ENCODE results near the gene TNN. TPM values are rescaled to one million over a fixed set of nuclear protein-coding genes. Genes with fewer than 3 reads are reported as not detected.

Gene TNN
- total and polyA plus RNA-seq, 10 of the 15 experiments (the other 5 are each of a cell fraction or from before 2014, with no cell fraction given) = 0.05 to 0.17 (median 0.11) TPM

DNA sequence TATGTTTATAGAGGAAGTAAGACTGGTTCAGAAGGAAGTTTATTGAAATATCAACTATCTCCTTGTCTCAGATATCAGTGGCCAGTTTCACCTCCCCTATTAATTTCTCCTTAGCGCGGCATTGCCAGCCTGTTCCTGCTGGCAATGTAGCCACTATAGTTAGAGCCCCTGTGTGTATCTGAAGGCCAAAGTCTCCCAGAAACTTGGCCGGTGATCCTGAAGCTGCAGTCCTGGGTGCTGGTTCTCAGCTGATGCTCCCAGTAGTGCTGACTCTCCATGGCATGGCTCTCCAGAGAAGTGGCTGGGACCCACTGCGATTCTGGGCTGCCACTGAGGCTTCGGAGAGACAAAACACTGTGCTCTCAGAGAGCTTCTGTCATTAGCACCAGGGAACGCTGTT is 59.9 kb downstream of the TNN start:
- in situ Hi-C loops (cut with MboI) (loop anchor here (5.0 kb wide), 1 partner anchor 355 kb away; no protein-coding TSS in a partner anchor), intact Hi-C loops (cut with micrococcal nuclease; ENCODE audit: unreplicated experiment) (loop anchor here (5.0 to 10.0 kb wide), 2 partner anchors 243 to 355 kb away; no protein-coding TSS in a partner anchor)
- WGBS (ENCODE audit: insufficient coverage, insufficient replicate concordance, low lambda C conversion rate, missing lambda C conversion rate) = 96% methylated on average over 6 of the region's 6 CpGs

DNA sequence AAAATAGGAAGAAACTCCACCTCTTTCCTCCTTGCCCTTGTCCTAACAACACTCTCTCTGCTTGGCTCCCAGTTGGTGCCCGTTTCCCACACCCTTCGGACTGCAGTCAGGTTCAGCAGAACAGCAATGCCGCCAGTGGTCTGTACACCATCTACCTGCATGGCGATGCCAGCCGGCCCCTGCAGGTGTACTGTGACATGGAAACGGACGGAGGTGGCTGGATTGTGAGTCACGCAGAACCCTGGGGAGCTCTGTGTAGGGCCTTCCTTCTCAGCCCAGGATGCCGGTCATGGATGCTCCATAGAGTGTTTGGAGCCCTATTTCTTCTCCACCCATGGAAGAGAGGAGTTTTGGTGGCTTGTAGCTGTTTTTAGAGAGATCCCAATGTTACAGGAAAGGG is 60.9 kb downstream of the TNN start:
- ATAC-seq (no peak), FAIRE-seq (no peak), DNase-seq (ENCODE audit: low read depth, low spot score) (no peak)
- BruUV-seq (replicated peaks) = no TSS peak
- H4K20me1 ChIP-seq (ENCODE audit: control insufficient read depth, insufficient read depth) = no peaks in the 10 kb centered on the region
- no peaks in the 10 kb centered on the region for H3K36me3 ChIP-seq (ENCODE audit: control insufficient read depth in 2 of 2, insufficient read depth in 2 of 2, low read length in 1 of 2)
- 93% methylated on average over 9 of the region's 9 CpGs for WGBS (ENCODE audit: insufficient coverage, insufficient replicate concordance, low lambda C conversion rate, missing lambda C conversion rate)
- CTCF ChIA-PET = interaction anchor here (0.8 to 10.9 kb wide), 4 partner anchors 14 to 101 kb away, joined by 4 to 135 read pairs (median 8); no protein-coding TSS in a partner anchor
- H3K9me3 ChIP-seq (replicated peaks; ENCODE audit: control insufficient read depth, insufficient read depth, low read length) = no peaks in the 10 kb centered on the region
- no peaks in the 10 kb centered on the region for H3K27me3 ChIP-seq (replicated peaks in 1 of 2; ENCODE audit: control insufficient read depth in 2 of 2, insufficient read depth in 2 of 2, low read length in 1 of 2)
- RAD21 ChIA-PET (ENCODE audit: unreplicated experiment) = interaction anchor here (6.5 kb wide), 1 partner anchor 100 kb away, joined by 96 read pairs; no protein-coding TSS in a partner anchor
- in situ Hi-C loops (cut with MboI) = loop anchor here (5.0 kb wide), 1 partner anchor 356 kb away; no protein-coding TSS in a partner anchor
- TF ChIP-seq ZBED1 (IDR thresholded peaks at IDR 0.05; ENCODE audit: borderline replicate concordance) (no peak), BHLHE40 (IDR thresholded peaks at IDR 0.05; ENCODE audit: borderline replicate concordance in 1 of 2, low read depth in 2 of 2, low read length in 1 of 2) (no peak), SIN3A (IDR thresholded peaks at IDR 0.05; ENCODE audit: low read depth, low read length) (no peak)
- TF ChIP-seq, protein P1, sequence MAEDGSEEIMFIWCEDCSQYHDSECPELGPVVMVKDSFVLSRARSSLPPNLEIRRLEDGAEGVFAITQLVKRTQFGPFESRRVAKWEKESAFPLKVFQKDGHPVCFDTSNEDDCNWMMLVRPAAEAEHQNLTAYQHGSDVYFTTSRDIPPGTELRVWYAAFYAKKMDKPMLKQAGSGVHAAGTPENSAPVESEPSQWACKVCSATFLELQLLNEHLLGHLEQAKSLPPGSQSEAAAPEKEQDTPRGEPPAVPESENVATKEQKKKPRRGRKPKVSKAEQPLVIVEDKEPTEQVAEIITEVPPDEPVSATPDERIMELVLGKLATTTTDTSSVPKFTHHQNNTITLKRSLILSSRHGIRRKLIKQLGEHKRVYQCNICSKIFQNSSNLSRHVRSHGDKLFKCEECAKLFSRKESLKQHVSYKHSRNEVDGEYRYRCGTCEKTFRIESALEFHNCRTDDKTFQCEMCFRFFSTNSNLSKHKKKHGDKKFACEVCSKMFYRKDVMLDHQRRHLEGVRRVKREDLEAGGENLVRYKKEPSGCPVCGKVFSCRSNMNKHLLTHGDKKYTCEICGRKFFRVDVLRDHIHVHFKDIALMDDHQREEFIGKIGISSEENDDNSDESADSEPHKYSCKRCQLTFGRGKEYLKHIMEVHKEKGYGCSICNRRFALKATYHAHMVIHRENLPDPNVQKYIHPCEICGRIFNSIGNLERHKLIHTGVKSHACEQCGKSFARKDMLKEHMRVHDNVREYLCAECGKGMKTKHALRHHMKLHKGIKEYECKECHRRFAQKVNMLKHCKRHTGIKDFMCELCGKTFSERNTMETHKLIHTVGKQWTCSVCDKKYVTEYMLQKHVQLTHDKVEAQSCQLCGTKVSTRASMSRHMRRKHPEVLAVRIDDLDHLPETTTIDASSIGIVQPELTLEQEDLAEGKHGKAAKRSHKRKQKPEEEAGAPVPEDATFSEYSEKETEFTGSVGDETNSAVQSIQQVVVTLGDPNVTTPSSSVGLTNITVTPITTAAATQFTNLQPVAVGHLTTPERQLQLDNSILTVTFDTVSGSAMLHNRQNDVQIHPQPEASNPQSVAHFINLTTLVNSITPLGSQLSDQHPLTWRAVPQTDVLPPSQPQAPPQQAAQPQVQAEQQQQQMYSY (CRISPR knock-in tag; IDR thresholded peaks at IDR 0.05) = no peak
- H3K9ac ChIP-seq (ENCODE audit: control insufficient read depth, insufficient read depth, low read length) = no peak overlapping the region
- no peak overlapping the region for H2AFZ ChIP-seq (ENCODE audit: control insufficient read depth, low read depth, low read length)
- H3K27ac ChIP-seq (ENCODE audit: control insufficient read depth, insufficient read depth) = no peak overlapping the region
- intact Hi-C loops (cut with micrococcal nuclease; ENCODE audit: unreplicated experiment) = loop anchor here (5.0 to 10.0 kb wide), 2 partner anchors 244 to 356 kb away; no protein-coding TSS in a partner anchor
- H3K79me2 ChIP-seq (ENCODE audit: control insufficient read depth, insufficient read depth, low read length) = no peaks in the 10 kb centered on the region
- POLR2A ChIA-PET = no interaction called here
- SMC1A ChIA-PET (ENCODE audit: uncharacterized antibody, unreplicated experiment) = interaction anchor here (0.9 to 2.0 kb wide), 3 partner anchors 17 to 99 kb away, joined by 3 to 10 read pairs (median 6); no protein-coding TSS in a partner anchor
- H3K4me2 ChIP-seq (ENCODE audit: control insufficient read depth, insufficient read depth) = no peak overlapping the region
- H3K4me1 ChIP-seq (ENCODE audit: control insufficient read depth, insufficient read depth, low read length) = peaks cover 15% of the 10 kb centered on the region; the same call in 1 of the 2 replicates
- no peak overlapping the region for H3K4me3 ChIP-seq

More for the DNA sequence above, 59.9 kb downstream of the TNN start:
- Histone ChIP-seq H3K79me2 (ENCODE audit: control insufficient read depth, insufficient read depth, low read length) (no peaks in the 10 kb centered on the region), H3K4me1 (ENCODE audit: control insufficient read depth, insufficient read depth, low read length) (peaks cover 13% of the 10 kb centered on the region; the same call in 1 of the 2 replicates), H3K4me3 (no peak overlapping the region), H2AFZ (ENCODE audit: control insufficient read depth, low read depth, low read length) (no peak overlapping the region), H3K27ac (ENCODE audit: control insufficient read depth, insufficient read depth) (no peak overlapping the region), H4K20me1 (ENCODE audit: control insufficient read depth, insufficient read depth) (no peaks in the 10 kb centered on the region), H3K4me2 (ENCODE audit: control insufficient read depth, insufficient read depth) (no peak overlapping the region), H3K9me3 (replicated peaks; ENCODE audit: control insufficient read depth, insufficient read depth, low read length) (no peaks in the 10 kb centered on the region), H3K9ac (ENCODE audit: control insufficient read depth, insufficient read depth, low read length) (no peak overlapping the region), H3K27me3 (replicated peaks in 1 of 2; ENCODE audit: control insufficient read depth in 2 of 2, insufficient read depth in 2 of 2, low read length in 1 of 2) (no peaks in the 10 kb centered on the region), H3K36me3 (ENCODE audit: control insufficient read depth in 2 of 2, insufficient read depth in 2 of 2, low read length in 1 of 2) (no peaks in the 10 kb centered on the region)
- TF ChIP-seq ZNF217 (IDR thresholded peaks at IDR 0.05) (no peak), DPF2 (IDR thresholded peaks at IDR 0.05) (no peak), TBL1XR1 (IDR thresholded peaks at IDR 0.05; ENCODE audit: low read depth, low read length) (no peak), POLR2AphosphoS2 (IDR thresholded peaks at IDR 0.05; ENCODE audit: low read depth, low read length) (no peak)
- TF ChIP-seq, protein P2, sequence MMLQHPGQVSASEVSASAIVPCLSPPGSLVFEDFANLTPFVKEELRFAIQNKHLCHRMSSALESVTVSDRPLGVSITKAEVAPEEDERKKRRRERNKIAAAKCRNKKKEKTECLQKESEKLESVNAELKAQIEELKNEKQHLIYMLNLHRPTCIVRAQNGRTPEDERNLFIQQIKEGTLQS (IDR thresholded peaks at IDR 0.05; ENCODE audit: borderline replicate concordance, extremely low read depth, low read depth, low read length) = no peak
- RAD21 ChIA-PET (ENCODE audit: unreplicated experiment) = interaction anchor here (1.2 to 6.5 kb wide), 2 partner anchors 97 to 99 kb away, joined by 3 to 96 read pairs; no protein-coding TSS in a partner anchor
- SMC1A ChIA-PET (ENCODE audit: uncharacterized antibody, unreplicated experiment) = interaction anchor here (1.9 to 2.0 kb wide), 2 partner anchors 18 to 98 kb away, joined by 6 to 10 read pairs; no protein-coding TSS in a partner anchor
- DNase-seq (ENCODE audit: low read depth, low spot score) (no peak), FAIRE-seq (no peak), ATAC-seq (no peak)
- no TSS peak for BruUV-seq (replicated peaks)
- CTCF ChIA-PET = interaction anchor here (1.8 to 10.9 kb wide), 3 partner anchors 13 to 97 kb away, joined by 8 to 199 read pairs (median 135); no protein-coding TSS in a partner anchor
- POLR2A ChIA-PET = interaction anchor here (1.7 kb wide), 1 partner anchor 98 kb away, joined by 3 read pairs; no protein-coding TSS in a partner anchor

All from GM12878 (cell line).